ENCODE measurements around the gene NOL9. TPM values are rescaled to one million over a fixed set of nuclear protein-coding genes. Genes with fewer than 3 reads are reported as not detected.

The NOL9 gene
- total RNA-seq, 1 experiment from 2014 or later, result 37.6 TPM

DNA sequence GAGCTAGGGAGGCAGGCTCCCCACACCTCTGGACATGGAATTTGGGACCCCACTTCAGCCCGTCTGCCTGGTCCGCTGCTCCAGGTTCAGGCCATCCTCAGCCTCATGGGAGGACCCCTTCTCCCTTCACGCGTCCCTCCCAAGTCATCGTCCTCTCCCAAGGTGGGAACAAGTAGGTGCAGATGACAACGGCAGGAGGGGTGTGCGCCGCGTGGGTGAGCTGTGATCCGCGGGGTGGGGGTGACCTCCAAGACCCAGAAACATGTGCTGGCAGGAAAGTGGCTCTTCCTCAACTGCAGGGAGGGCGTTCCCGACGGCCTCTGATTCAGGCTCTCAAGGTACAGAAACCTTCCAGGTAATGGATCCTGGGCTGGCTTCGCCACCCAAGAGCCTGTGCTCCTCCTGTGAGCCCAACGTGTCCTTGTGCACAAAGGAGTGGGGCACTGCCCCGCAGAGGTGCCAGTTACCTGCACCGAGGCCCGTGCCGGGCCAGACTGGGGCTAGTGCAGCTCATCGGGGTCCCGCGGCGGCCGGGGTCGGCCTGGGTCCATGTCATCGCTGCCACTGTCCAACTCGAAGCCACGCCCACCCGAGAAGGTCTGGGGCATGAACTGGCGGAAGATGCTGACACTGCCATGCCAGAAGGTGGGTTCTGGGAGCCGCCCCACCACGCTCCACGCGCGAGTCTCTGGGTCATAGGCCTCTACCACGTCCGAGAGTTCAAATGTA, 38.7 kb upstream of the NOL9 start:
- 0 out of 2 replicates have a peak, but pooled peaks cover 9% of the 10 kb centered on the region for H4K20me1 ChIP-seq (ENCODE audit: insufficient read depth, low read depth, low read length)
- no peak for DNase-seq
- H3K79me2 ChIP-seq (ENCODE audit: low read length), result no peaks in the 10 kb centered on the region
- no peaks in the 10 kb centered on the region for H3K27me3 ChIP-seq (ENCODE audit: low read length)
- no peaks in the 10 kb centered on the region for H3K9me3 ChIP-seq (ENCODE audit: low read length)
- no peak overlapping the region for H3K4me3 ChIP-seq (ENCODE audit: low read length)
- peaks cover 16% of the 10 kb centered on the region for H3K36me3 ChIP-seq (ENCODE audit: insufficient read depth, low read length)
- no peaks in the 10 kb centered on the region for H3K4me1 ChIP-seq (ENCODE audit: low read length)
- H3K27ac ChIP-seq (ENCODE audit: low read length), result no peak overlapping the region
- no peak overlapping the region for H2AFZ ChIP-seq (ENCODE audit: low read length)
- H3K9ac ChIP-seq (ENCODE audit: low read length), result no peak overlapping the region
- no peak overlapping the region for H3K4me2 ChIP-seq (ENCODE audit: low read depth, low read length, poor library complexity, severe bottlenecking)
- H3K9me2 ChIP-seq (replicated peaks; ENCODE audit: insufficient read depth, low read length), result no peaks in the 10 kb centered on the region

DNA sequence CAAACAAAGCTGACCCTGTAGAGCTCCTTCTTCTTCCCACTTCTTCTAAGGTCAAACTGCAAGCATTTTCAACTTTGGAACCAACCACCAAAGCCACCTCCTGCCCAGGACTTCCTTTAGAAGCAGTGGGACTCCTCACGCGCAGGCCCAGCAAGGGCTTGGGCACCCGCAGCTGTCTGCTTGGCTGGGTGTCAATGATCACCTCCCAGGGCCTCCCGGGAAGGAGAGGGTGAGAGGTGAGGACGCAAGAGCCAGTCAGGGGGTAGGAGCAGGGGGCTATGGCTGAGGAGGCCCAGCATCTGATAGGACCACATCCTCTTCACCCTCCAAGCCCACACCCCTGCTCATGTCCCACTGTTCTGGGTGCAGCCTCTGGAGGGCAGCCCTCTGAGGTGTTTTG, 38.1 kb upstream of the NOL9 start:
- Histone ChIP-seq H3K36me3 (ENCODE audit: insufficient read depth, low read length) (peaks cover 16% of the 10 kb centered on the region), H3K27ac (ENCODE audit: low read length) (no peak overlapping the region), H4K20me1 (ENCODE audit: insufficient read depth, low read depth, low read length) (peaks cover 14% of the 10 kb centered on the region; the same call in 1 of the 2 replicates), H3K4me1 (ENCODE audit: low read length) (peaks cover 5% of the 10 kb centered on the region), H3K27me3 (ENCODE audit: low read length) (no peaks in the 10 kb centered on the region), H2AFZ (ENCODE audit: low read length) (no peak overlapping the region), H3K9me2 (replicated peaks; ENCODE audit: insufficient read depth, low read length) (no peaks in the 10 kb centered on the region), H3K4me3 (ENCODE audit: low read length) (no peak overlapping the region), H3K4me2 (ENCODE audit: low read depth, low read length, poor library complexity, severe bottlenecking) (no peak overlapping the region), H3K9ac (ENCODE audit: low read length) (no peak overlapping the region), H3K79me2 (ENCODE audit: low read length) (no peaks in the 10 kb centered on the region), H3K9me3 (ENCODE audit: low read length) (no peaks in the 10 kb centered on the region)
- DNase-seq, result no peak

DNA sequence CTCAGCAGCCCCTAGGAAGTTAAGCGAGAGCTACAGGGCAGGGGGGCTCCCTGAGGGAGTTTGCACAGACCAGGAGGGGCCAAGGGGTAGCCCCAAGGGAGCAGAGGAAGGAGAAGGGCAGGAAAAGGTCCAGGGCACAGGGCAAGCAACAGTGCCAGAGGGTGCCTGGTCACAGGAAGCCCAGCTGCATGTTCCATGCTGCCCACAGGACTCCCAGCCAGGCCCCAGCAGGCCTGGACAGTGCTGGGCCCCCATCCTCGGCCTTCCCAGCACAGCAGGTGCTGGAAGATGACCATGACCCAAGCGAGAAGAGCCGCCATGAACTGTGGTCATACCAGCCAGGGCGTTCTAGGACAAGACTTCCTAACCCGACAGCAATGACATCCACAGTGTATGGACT, 37.3 kb upstream of the NOL9 start:
- no peak for DNase-seq
- Histone ChIP-seq H3K27ac (ENCODE audit: low read length) (no peak overlapping the region), H2AFZ (ENCODE audit: low read length) (no peak overlapping the region), H3K27me3 (ENCODE audit: low read length) (no peaks in the 10 kb centered on the region), H3K79me2 (ENCODE audit: low read length) (no peaks in the 10 kb centered on the region), H3K4me1 (ENCODE audit: low read length) (peaks cover 13% of the 10 kb centered on the region), H4K20me1 (ENCODE audit: insufficient read depth, low read depth, low read length) (peaks cover 14% of the 10 kb centered on the region; the same call in 1 of the 2 replicates), H3K4me2 (ENCODE audit: low read depth, low read length, poor library complexity, severe bottlenecking) (no peak overlapping the region), H3K4me3 (ENCODE audit: low read length) (no peak overlapping the region), H3K36me3 (ENCODE audit: insufficient read depth, low read length) (peaks cover 16% of the 10 kb centered on the region), H3K9me3 (ENCODE audit: low read length) (no peaks in the 10 kb centered on the region), H3K9me2 (replicated peaks; ENCODE audit: insufficient read depth, low read length) (no peaks in the 10 kb centered on the region), H3K9ac (ENCODE audit: low read length) (no peak overlapping the region)

DNA sequence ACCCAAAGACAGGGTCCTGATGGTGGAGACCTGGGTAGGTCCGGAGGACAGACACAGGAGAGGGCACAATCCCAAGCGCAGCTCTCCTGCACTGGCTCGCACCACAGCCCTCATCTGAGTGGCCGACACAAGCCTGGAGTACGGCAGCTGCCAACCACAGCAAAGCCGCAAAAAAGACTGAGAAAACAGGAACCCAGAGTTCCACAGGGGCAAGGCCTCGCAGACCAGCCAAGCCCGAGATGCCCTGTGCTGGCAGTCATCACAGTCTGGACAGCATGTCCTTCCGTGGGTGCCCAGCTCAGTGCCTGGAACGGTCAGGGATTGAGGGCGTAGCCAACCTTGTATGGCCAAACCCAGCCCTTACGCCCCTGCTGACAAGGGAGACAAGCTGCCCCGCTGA, 36.9 kb upstream of the NOL9 start:
- Histone ChIP-seq H3K79me2 (ENCODE audit: low read length) (no peaks in the 10 kb centered on the region), H2AFZ (ENCODE audit: low read length) (no peak overlapping the region), H3K27ac (ENCODE audit: low read length) (no peak overlapping the region), H4K20me1 (ENCODE audit: insufficient read depth, low read depth, low read length) (peaks cover 14% of the 10 kb centered on the region; the same call in 1 of the 2 replicates), H3K9ac (ENCODE audit: low read length) (no peak overlapping the region), H3K4me1 (ENCODE audit: low read length) (peaks cover 15% of the 10 kb centered on the region), H3K36me3 (ENCODE audit: insufficient read depth, low read length) (peaks cover 16% of the 10 kb centered on the region), H3K9me2 (replicated peaks; ENCODE audit: insufficient read depth, low read length) (no peaks in the 10 kb centered on the region), H3K9me3 (ENCODE audit: low read length) (no peaks in the 10 kb centered on the region), H3K4me2 (ENCODE audit: low read depth, low read length, poor library complexity, severe bottlenecking) (no peak overlapping the region), H3K27me3 (ENCODE audit: low read length) (no peaks in the 10 kb centered on the region), H3K4me3 (ENCODE audit: low read length) (no peak overlapping the region)
- DNase-seq, result no peak

DNA sequence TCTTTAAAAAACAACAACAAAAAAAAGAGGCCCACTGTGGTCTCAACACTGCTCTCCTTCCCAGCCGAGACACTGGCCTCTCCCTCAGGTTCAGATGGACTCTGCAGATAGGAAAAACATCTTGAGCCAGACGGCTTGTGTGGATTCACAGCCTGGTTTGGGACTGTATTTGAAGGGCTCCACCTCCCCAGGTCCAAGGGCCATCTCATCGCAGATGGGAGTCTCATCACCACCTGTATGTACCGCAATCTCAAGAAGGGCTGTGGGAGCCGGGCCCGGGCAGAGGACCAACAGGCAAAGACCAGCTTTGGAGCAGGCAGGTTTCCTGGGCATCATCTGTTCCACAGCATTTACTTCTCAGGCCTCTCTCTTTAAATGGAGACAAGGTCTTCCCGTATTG, 35.7 kb upstream of the NOL9 start:
- Histone ChIP-seq H4K20me1 (ENCODE audit: insufficient read depth, low read depth, low read length) (peaks cover 11% of the 10 kb centered on the region; the same call in 1 of the 2 replicates), H3K4me1 (ENCODE audit: low read length) (peaks cover 15% of the 10 kb centered on the region), H3K9me2 (replicated peaks; ENCODE audit: insufficient read depth, low read length) (no peaks in the 10 kb centered on the region), H3K9me3 (ENCODE audit: low read length) (no peaks in the 10 kb centered on the region), H3K36me3 (ENCODE audit: insufficient read depth, low read length) (peaks cover 16% of the 10 kb centered on the region), H3K4me3 (ENCODE audit: low read length) (no peak overlapping the region), H2AFZ (ENCODE audit: low read length) (no peak overlapping the region), H3K4me2 (ENCODE audit: low read depth, low read length, poor library complexity, severe bottlenecking) (no peak overlapping the region), H3K27ac (ENCODE audit: low read length) (no peak overlapping the region), H3K79me2 (ENCODE audit: low read length) (no peaks in the 10 kb centered on the region), H3K27me3 (ENCODE audit: low read length) (no peaks in the 10 kb centered on the region), H3K9ac (ENCODE audit: low read length) (no peak overlapping the region)
- no peak for DNase-seq

DNA sequence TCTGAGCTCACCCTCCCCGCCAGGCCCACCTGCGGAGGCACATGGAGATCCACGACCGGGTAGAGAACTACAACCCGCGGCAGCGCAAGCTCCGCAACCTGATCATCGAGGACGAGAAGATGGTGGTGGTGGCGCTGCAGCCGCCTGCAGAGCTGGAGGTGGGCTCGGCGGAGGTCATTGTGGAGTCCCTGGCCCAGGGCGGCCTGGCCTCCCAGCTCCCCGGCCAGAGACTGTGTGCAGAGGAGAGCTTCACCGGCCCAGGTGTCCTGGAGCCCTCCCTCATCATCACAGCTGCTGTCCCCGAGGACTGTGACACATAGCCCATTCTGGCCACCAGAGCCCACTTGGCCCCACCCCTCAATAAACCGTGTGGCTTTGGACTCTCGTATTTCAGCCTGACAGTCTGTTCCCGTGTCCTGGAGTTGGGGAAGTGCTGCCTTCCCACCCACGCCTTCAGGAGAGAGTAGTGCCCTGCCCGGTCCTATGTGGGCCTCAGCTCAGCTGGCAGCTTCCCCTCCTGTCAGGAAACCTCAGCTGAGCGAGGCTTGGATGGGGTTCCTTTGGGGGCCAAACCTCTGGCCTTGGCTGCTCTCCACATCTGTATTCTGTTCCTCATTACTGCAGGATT, 34.7 kb upstream of the NOL9 start:
- Histone ChIP-seq H3K36me3 (ENCODE audit: insufficient read depth, low read length) (peaks cover 16% of the 10 kb centered on the region), H3K9me2 (replicated peaks; ENCODE audit: insufficient read depth, low read length) (no peaks in the 10 kb centered on the region), H2AFZ (ENCODE audit: low read length) (no peak overlapping the region), H3K79me2 (ENCODE audit: low read length) (no peaks in the 10 kb centered on the region), H3K4me1 (ENCODE audit: low read length) (peaks cover 15% of the 10 kb centered on the region), H3K9me3 (ENCODE audit: low read length) (no peaks in the 10 kb centered on the region), H3K4me2 (ENCODE audit: low read depth, low read length, poor library complexity, severe bottlenecking) (no peak overlapping the region), H3K27ac (ENCODE audit: low read length) (no peak overlapping the region), H3K9ac (ENCODE audit: low read length) (no peak overlapping the region), H3K4me3 (ENCODE audit: low read length) (no peak overlapping the region), H3K27me3 (ENCODE audit: low read length) (no peaks in the 10 kb centered on the region), H4K20me1 (ENCODE audit: insufficient read depth, low read depth, low read length) (peaks cover 11% of the 10 kb centered on the region; the same call in 1 of the 2 replicates)
- DNase-seq, result no peak

DNA sequence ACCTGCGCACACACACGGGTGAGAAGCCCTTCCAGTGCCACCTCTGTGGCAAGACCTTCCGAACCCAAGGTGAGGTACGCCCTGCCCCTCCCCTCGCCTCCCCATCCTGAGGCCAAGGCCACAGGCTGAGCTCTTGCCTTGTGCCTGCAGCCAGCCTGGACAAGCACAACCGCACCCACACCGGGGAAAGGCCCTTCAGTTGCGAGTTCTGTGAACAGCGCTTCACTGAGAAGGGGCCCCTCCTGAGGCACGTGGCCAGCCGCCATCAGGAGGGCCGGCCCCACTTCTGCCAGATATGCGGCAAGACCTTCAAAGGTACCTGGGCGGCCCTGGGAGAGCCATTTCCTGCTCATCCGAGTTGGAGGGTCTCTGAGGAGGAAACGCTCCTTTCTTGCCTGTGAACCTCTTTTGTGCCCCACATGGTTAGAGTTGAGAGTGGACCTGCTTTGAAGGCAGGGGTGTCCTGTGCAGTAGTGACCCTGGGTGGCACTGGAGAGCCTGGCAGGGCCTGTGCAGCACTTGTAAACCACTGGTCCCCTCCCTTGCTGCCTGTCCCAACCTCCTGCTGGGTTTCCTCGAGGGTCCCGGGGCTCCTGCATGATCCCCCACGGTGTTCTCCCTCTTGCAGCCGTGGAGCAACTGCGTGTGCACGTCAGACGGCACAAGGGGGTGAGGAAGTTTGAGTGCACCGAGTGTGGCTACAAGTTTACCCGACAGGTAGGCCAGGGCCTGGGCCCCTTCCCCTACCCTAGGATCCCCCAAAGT, 34.0 kb upstream of the NOL9 start:
- H3K4me3 ChIP-seq (ENCODE audit: low read length), result no peak overlapping the region
- DNase-seq, result no peak
- no peak overlapping the region for H3K9ac ChIP-seq (ENCODE audit: low read length)
- peaks cover 16% of the 10 kb centered on the region for H3K36me3 ChIP-seq (ENCODE audit: insufficient read depth, low read length)
- H3K4me1 ChIP-seq (ENCODE audit: low read length), result peaks cover 15% of the 10 kb centered on the region
- no peak overlapping the region for H2AFZ ChIP-seq (ENCODE audit: low read length)
- peaks cover 11% of the 10 kb centered on the region; the same call in 1 of the 2 replicates for H4K20me1 ChIP-seq (ENCODE audit: insufficient read depth, low read depth, low read length)
- H3K4me2 ChIP-seq (ENCODE audit: low read depth, low read length, poor library complexity, severe bottlenecking), result no peak overlapping the region
- no peaks in the 10 kb centered on the region for H3K9me3 ChIP-seq (ENCODE audit: low read length)
- H3K27ac ChIP-seq (ENCODE audit: low read length), result no peak overlapping the region
- no peaks in the 10 kb centered on the region for H3K27me3 ChIP-seq (ENCODE audit: low read length)
- H3K79me2 ChIP-seq (ENCODE audit: low read length), result no peaks in the 10 kb centered on the region
- H3K9me2 ChIP-seq (replicated peaks; ENCODE audit: insufficient read depth, low read length), result no peaks in the 10 kb centered on the region

All from Karpas-422 (cell line).